ENCODE measurements around the gene TUBA3E.
"Not testable (repeated sequence)": the region's sequence is repeated elsewhere in the genome, so short reads cannot be mapped to it uniquely, and the experiment has no call there.

The TUBA3E gene

DNA sequence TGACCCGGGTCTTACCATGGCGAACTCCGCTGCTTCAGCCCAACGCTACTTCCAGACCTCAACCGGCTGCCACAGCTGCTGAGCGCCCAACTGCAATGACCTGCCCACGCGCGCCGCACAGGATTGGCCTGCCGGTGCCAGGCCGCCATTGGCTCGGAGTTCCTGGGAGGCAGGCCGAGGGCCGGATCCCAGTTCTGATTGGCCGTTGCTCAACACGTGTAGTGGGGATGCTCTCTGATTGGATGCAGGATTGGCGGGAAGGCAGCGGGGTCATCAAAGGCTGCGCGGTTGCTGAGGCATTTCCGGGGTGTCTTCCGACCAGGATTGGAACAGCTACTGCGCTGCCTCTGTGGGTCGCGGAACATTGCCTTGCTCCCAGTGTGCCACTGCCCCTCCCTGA, at the start of gene TUBA3E:
TUBA3E (minus strand) TSS at position 97 of the 400 bp plus-strand sequence; CDS start at position 18, 79 bp downstream.
- DNase-seq: no peak

DNA sequence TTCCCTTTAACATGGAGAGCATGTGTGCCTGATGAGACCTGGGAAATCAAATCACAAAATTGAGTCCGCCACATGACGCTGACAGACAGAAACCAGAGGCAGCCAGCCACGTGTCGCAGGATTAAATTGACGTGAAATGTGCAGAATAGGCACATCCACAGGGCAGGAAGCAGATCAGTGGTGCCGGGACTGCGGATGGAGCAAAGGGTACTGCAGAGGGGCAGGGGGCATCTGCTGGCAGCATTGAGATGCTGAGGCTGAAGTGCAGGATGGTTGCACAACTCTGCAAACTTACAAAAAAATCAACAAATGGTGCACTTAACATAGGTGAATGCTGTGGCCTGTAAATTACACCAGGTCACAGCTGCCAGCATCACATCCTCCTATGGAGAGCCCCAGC, 48.2 kb upstream of the TUBA3E start:
- no peak for DNase-seq

DNA sequence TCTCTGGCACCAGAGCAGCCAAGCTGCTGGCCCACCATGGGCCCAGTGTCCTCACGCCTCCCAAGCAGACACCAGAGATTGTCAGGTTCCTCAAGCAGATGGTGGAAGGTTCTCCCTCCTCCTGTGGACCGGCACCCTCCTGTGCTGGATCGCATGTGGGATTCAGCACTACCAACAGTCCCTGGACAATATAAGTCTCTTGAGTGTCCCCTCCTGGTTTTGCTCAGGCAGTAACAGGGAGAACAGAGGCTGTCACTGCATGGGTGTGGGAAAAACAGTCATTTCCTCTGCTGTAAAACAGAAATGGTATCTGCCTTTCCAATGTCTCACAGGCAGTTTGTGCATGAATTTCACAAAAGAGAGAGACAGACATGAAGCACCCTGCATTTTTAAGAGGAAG, 47.7 kb upstream of the TUBA3E start:
- no peak for DNase-seq

DNA sequence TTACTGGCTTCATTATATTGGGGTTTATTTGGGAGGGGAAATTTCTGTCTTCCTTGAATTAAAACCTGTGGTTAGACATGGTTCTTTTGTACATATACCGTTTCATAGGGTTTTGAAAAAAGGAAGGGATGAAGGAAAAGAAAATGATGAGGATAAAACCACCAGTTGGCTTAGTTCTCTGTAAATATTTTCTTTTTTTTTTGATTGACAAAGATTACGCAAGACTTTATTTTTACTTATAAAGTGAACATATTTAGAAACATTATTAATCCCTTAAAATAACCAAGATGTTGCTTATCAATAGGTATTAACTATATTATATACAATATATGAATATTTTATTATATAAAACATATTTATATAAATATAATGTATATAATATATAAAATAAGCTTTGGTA, 45.1 kb upstream of the TUBA3E start:
- DNase-seq: no peak

DNA sequence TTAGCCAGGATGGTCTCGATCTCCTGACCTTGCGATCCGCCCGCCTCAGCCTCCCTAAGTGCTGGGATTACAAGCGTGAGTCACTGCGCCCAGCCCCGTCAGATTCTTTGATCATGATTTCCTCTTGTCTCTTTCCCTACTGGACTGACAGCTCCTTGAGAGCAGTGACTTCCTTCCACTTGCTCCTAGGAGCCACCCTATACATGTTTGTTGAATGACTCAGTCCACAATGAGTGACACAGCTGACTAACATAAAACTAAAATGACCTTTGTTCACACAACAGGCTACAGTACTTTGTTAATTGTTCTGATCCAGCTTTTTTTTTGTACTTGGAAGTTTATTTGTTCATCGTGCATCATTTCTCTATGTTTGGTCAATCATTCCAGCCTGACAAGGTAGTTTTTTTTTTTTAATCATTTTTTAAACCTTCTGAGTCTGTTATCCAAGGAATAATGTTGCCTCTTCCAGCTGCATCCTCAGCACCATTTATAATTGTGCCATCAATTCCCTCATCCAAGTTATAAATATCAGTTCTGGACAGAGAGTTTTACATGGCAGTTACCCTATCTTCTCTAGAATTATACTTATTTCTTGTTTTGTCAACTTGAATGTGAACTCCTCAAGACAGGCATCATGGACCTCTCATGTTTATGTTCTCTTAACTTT, 42.9 kb upstream of the TUBA3E start:
- DNase-seq: no peak

DNA sequence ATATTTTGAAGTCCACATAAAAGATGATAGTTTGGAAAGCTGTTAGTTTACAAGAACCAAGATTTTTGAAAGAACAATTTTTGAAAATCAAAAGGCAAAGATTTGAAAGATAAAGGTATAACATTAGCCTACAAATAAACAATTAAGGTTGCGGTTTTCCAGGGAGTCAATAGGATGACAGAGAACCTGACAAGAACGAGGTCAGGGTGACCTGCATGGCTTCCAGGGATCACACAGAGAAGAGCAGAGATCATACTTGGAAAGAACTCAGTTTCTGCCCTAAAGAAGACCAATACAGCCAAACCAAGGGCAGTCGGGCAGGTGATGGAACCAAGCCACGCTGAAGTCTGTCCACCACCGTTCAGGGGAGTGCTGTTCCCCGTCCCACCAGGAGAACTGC, 41.3 kb upstream of the TUBA3E start:
- not testable (repeated sequence) for DNase-seq

DNA sequence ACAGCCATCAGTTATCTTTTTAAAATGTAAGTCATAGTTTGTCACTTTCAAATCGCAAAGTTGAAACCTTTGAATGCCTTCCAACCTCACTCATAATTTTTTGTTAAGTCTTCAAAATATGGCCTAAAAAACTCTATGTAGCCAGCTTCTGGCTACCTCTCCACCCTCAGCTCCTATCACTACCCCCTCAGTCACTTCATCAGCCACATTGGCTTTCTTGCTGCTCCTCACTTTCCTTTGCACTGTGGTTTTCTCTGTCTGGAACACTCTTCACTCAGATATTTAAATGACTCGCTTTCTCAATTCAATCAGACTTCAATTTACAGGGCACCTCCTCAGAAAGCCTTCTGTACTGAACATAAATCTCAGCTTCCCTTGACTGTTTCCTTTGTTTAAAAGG, 34.8 kb upstream of the TUBA3E start:
- not testable (repeated sequence) for DNase-seq

DNA sequence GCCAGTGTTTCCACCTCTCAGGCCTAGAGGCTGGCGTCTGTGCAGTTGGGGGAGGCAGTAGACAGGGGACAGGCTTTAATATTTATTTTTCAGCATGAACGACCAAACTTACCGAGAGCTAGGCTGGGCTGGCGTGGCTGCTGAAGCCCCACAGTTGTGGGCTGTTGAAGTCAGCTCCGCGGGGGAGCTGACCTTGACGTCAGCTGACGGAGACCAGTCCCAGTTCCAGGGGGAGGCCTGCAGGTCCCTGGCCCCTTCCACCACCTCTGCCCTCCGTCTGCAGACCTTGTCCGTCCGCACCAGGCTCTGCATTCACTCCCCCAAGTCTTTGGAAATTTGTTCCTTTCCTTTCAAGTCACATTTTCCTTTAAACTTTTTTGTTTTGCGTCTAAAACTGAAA, 33.4 kb upstream of the TUBA3E start:
- DNase-seq: no peak

DNA sequence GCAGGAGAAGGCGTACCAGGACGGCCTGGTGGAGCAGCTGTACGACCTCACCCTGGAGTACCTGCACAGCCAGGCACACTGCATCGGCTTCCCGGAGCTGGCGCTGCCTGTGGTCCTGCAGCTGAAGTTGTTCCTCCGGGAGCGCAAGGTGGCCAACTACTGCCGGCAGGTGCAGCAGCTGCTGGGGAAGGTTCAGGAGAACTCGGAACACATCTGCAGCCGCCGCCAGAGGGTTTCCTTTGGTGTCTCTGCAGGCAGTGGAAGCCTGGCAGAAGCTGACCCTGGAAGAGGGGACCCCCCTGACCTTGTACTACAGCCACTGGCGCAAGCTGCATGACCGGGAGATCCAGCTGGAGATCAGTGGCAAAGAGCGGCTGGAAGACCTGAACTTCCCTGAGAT, 32.7 kb upstream of the TUBA3E start:
- DNase-seq: not testable (repeated sequence)

DNA sequence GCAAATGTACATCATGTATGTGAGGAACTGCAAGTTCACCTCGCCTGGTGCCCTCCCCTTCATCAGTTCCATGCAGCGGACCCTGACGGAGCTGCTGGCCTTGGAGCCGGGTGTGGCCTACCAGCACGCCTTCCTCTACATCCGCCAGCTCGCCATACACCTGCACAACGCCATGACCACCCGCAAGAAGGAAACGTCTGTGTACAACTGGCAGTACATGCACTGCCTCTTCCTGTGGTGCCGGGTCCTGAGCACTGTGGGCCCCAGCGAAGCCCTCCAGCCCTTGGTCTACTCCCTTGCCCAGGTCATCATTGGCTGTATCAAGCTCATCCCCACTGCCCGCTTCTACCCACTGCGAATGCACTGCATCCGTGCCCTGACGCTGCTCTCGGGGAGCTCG, 32.1 kb upstream of the TUBA3E start:
- DNase-seq: not testable (repeated sequence)

DNA sequence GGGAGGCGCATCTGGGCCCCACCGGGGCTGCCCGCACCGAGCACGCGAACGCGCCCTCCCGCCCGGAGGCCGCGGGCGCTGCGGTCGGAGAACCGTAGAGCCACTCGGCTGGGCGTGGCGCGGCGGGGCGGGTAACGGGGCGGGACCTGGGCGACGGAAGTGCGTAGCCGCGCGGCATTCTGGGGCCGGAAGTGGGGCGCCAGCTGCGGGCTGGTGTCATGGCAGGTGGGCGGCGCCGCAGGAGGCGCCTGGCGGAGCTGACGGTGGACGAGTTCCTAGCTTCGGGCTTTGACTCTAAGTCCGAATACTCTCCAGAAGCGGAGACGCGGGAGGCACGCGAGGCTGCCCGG, 30.9 kb upstream of the TUBA3E start:
- DNase-seq: not testable (repeated sequence)

DNA sequence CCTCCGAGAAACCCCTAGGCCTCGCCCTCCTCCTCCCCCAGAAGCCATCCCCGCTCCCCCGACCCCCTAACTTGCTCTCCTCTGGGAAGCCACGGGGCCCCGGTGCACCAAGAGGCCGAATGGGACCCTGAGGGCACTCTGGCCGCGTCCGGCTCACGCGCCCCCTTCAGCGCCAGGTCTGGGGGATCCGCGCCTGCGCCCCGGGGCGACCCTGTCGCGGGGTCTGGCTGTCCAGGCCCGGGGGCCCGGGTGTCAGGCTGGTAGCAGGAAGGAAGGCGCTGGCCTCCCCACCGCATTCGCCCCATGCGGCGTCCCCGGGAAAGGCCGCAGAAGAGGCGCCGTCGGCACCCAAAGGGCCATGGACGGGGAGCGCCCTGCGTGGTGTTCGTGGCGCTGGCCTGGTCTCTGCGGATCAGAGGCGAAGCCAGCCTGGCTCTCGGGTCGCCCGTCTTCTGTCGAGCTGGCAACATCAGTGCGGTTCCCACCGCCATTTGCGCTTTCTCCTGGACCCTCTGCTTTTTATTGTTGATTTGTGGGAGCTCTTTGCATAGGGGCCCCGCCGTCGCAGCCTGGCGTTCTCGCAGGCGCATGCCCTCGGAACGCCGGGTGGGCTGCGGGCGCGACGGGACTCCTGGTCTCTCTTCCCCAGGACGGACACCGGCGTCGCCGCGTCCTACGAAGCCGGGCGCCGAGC, 30.4 kb upstream of the TUBA3E start:
- not testable (repeated sequence) for DNase-seq

DNA sequence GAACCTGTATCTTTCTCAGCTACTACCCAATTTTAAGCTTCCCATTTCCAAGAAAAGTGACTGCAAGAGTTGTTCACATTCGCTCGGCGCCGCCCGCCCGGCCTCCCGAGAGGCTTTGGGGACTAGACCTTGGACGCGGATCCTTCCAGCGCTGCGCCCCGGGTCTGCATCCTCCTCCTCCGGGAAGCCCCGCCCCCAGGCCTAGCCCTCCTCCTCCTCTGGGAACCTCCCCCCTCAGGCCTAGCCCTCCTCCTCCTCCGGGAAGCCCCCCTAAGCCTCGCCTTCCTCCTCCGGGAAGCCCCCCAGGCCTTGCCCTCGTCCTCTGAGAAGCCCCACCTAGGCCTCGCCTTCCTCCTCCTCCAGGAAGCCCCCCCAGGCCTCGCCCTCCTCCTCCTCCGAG, 29.8 kb upstream of the TUBA3E start:
- DNase-seq: not testable (repeated sequence)

DNA sequence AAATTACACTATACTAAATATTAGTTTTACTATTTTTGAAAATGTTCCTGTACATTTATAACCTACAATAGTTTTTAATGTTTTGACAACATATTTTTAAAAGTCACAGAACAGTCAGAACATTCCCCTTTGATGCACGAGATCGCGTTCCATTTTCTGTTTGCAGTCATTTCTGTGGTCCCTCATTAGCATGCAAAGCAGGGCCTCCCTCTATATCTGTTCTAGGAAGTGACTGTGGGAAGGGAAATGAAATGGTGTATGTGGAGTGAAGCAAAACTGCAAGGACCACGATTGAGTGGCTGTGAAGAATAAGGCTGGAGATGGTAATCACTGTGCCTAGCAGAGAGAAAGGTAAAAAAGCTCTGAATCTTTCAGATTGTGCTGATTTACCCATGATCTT, 24.3 kb upstream of the TUBA3E start:
- not testable (repeated sequence) for DNase-seq

DNA sequence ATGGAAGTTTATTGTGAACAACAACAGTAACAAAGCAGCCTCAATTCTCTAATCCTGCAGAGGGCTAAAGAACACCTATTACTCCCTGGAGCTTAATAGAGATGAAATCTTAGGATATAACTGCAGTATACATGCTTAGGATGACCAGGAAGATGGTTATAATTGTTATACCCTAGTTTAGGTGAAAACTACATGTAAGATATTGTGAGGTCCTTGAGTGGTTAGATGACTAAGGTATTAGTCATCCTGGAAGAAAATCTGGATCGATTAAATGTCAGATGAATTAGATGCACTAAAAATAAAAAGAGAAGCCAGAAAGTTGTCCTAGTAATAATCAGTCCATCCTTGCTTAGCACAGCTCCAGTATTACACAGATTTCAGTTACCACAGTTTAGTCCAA, 22.3 kb upstream of the TUBA3E start:
- DNase-seq: not testable (repeated sequence)

DNA sequence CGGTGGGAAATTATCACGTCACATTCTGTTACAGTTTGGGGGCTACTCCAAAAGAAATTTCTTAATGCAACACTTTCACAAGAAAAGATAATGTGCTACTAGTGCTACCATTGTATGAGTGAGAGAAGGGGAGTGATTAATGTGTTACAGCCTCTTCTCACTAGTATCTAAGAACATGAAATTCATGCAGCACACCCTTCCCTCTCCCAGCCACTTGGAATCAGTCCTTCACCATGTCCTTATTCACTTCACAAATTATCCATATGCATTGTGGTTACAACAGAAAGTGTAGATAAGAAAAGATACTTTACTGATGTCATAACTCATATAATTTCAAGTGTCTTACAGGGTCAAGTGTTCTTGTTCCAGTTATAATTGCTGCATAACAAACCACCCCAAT, 20.9 kb upstream of the TUBA3E start:
- not testable (repeated sequence) for DNase-seq

DNA sequence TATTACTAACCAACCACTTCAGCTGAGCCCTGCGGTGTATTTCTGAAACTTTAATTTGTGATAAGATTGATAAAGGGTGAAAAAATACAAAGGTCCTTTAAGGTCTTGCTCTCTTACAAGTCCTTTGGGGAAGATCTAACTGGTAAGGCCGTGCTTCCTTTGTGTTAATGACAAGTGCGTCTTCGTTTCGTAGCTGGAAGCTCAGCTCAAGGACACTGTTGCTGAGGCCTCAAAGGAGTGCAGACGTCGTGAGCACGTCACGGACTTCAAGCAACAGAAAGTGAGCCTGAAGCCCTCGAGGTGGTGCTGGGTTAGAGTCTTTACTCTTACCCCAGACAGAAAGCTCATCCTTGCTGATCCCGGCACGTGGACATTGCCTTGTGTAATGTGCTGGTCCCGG, 8.8 kb upstream of the TUBA3E start:
- DNase-seq: not testable (repeated sequence)

DNA sequence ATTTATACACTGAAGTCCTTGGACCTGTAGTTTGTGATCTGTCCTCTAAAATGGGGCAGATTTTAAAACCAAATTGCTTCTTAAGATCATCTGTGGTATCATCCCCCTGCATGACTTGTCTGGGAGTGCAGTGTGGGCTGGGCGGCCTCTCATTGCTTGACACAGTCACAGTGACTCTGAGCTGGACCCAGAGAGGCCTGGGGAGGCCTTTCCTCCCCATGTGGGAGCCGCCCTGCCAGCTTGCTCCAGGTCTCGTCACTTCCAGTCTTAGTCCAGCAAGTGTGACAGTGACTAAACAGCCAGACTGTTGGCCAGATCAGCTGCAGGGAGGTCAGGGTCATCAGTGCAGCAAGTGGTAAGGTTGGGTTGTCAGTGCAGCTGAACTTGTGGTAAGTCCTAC, 4.9 kb upstream of the TUBA3E start:
- not testable (repeated sequence) for DNase-seq

DNA sequence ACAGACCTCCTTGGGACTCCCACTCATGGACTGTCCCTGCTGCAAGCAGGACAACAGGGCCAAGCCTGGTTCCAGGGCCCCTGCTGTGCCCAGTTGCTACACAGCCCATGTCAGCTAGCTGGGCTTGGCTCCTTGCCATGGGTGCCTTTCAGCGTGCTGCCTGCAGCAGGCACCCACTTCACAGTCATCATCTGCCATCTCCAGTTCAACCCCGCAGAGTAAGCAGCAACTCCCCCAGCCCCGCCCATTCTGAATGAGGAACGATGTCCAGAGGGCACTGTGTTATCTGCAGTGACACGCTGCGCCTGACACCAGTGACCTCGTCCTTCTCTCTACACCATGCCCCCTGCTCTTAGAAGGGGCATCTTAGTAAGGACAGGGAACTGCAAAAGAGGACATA, 4.3 kb upstream of the TUBA3E start:
- not testable (repeated sequence) for DNase-seq

DNA sequence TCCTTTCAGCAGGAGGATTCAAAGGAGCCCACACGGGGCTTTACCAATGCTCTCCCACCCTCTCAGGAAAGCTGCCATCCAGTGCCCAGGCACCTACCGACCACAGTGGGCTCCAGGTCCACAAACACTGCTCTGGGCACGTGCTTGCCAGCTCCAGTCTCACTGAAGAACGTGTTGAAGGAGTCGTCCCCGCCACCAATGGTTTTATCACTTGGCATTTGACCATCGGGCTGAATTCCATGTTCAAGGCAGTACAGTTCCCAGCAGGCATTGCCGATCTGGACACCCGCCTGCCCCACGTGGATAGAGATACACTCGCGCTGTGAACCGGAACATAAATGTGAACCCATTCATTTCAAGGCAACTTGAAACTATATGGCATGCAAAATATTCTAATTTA, 2.2 kb downstream of the TUBA3E start:
- not testable (repeated sequence) for DNase-seq

DNA sequence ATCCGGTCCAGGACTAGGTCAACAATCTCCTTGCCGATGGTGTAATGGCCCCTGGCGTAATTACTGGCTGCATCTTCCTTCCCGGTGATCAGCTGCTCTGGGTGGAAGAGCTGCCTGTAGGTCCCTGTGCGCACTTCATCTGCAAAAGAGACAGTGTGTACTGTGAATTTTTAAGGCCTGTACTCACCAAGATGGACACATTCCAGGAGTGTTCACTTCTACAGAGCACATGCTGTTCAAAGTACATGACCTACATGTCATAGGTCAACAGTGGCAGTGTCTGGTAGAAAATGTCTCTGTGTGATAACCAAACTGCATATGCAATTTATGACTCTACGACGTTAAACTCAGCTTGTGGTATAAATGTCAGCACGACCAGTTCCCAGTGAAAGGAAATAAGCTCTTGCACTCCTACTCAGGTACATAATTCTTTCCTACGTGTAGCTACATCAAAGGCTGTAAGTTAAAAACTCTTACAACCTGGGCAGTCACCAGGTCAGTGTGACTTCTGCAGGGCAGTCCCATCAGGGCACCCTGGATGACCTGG, 3.1 kb downstream of the TUBA3E start:
- not testable (repeated sequence) for DNase-seq

DNA sequence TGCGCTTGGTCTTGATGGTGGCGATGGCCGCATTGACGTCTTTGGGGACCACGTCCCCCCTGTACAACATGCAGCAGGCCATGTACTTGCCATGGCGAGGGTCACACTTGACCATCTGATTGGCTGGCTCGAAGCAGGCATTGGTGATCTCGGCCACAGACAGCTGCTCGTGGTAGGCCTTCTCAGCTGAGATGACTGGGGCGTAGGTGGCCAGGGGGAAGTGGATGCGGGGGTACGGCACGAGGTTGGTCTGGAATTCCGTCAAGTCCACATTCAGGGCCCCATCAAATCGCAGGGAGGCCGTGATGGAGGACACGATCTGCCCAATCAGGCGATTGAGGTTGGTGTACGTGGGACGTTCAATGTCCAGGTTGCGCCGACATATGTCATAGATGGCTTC, 4.4 kb downstream of the TUBA3E start:
- DNase-seq: not testable (repeated sequence)

DNA sequence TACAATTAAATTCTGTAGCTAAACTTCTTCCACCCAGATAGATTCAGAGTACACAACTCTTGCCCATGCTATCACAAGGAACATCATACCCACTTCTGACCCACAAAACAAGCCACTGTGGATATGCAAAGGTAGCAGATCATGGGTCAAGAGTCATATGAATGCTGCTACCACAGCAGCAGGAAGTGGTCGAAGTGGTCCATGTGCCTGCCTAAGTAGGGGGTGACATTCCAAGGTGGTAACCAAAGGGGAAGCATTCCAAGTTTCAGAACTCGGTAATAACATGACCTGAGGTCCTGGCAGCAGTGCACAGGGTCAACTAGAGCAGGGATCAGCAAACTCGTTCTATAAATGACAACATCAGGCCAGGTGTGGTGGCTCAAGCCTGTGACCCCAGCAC, 5.8 kb downstream of the TUBA3E start:
- DNase-seq: not testable (repeated sequence)

DNA sequence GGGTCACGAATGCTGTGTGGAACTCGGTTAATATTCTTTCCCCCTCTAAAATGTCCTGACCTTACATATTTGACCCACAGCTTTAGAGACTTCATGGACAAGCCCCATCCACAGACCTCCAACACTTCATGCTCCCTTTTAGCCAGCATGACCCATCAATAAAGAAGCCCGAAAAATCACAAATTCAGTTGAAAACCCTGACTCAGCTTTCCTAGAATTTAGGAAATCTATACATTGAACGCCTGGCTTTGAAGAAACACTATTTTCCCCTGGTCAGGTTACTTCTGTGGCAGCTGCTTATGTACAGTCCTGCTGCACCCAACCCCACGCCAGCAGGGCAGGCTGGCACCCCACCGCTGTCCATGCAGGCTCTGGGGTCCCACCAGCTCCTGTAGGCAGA, 6.9 kb downstream of the TUBA3E start:
- DNase-seq: not testable (repeated sequence)

Measured in NCI-H1092 (cell line).